Measurements from ENCODE around the gene TMEM72.

The TMEM72 gene

GRCh38 chr10:44921061-44921460 is 9.9 kb downstream of the TMEM72 start:
- no peak for DNase-seq

GRCh38 chr10:44921506-44921905 is 10.4 kb downstream of the TMEM72 start:
- no peak for DNase-seq

GRCh38 chr10:44922021-44922420 is 10.9 kb downstream of the TMEM72 start:
- no peak for DNase-seq

- DNase-seq: no peak
These were observed 11.8 kb downstream of the TMEM72 start for GRCh38 chr10:44922796-44923545.

GRCh38 chr10:44923611-44924010 is 12.5 kb downstream of the TMEM72 start:
- DNase-seq: no peak

GRCh38 chr10:44924261-44925040 is 13.3 kb downstream of the TMEM72 start:
- DNase-seq: no peak

- DNase-seq: no peak
These were observed 14.1 kb downstream of the TMEM72 start for GRCh38 chr10:44925224-44925623.

GRCh38 chr10:44925811-44926750 is 14.9 kb downstream of the TMEM72 start:
- no peak for DNase-seq

GRCh38 chr10:44926751-44927351 is 15.7 kb downstream of the TMEM72 start:
- no peak for DNase-seq

GRCh38 chr10:44927352-44927751 is 16.2 kb downstream of the TMEM72 start:
- no peak for DNase-seq

- no peak for DNase-seq
These were observed 17.3 kb downstream of the TMEM72 start for GRCh38 chr10:44928462-44928861.

GRCh38 chr10:44929356-44930255 is 18.5 kb downstream of the TMEM72 start:
- no peak for DNase-seq

- DNase-seq: no peak
These were observed 19.9 kb downstream of the TMEM72 start for GRCh38 chr10:44930904-44931620.

GRCh38 chr10:44931621-44932516 is 20.7 kb downstream of the TMEM72 start:
- DNase-seq: no peak

GRCh38 chr10:44932517-44933450 is 21.6 kb downstream of the TMEM72 start:
- peak; percentile 65 for DNase-seq

- no peak for DNase-seq
These were observed 22.5 kb downstream of the TMEM72 start for GRCh38 chr10:44933451-44934321.

- no peak for DNase-seq
These were observed 23.5 kb downstream of the TMEM72 start for GRCh38 chr10:44934416-44935200.

Data from activated CD4-positive, alpha-beta T cell treated with anti-CD3 and anti-CD28 coated beads for 1 hour (primary cell).